ENCODE data around the gene MYO10.

MYO10 gene

DNA sequence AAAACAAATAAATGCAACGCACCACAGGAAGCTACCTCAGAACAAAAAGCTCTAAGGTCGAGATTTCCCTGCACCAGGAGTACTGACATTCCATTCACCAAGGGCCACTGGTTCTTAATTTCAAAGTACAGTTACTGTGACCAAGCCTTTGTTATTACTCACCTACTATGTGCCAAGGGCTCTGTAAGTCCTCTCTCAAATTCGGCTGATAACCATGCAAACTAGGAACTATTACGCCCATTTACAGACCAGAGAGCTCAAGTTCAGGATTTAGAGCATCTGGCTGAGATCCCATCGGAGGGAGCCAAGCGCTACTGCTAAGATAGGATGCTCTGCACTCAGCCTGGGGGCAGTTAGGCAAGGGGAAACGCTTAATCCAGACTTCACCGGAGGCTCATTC lies 5.6 kb downstream of the MYO10 start:
- POLR2A ChIA-PET = no interaction called here
- DNase-seq (ENCODE audit: extremely low spot score) = no peak
- no peak for TF ChIP-seq L3MBTL2 (conservative IDR thresholded peaks at IDR 0.05)
- CTCF ChIA-PET = interaction anchor here (0.5 to 1.2 kb wide), 3 partner anchors 139 to 267 kb away, joined by 3 read pairs; no protein-coding TSS in a partner anchor

DNA sequence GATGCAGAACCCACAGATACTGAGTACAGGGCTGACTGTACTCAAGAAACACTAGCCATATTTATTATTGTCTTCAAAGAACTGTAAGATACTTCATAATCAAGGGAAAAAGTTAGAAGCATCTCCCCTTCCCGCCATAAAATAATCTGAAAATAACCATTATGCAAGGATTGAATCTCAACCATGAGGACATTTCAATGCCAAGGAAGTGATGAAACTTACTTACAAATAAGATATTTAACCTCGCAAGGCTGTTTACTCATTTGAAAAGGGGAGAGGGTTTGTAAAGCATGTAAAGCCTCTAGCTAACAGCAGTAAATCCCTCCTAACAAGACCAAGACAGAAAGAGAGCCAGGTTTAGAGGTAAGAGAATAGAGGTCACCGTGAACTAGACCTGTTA lies 6.3 kb downstream of the MYO10 start:
- TF ChIP-seq FOXK2 (IDR thresholded peaks at IDR 0.05) = no peak
- ChIA-PET POLR2A (no interaction called here), CTCF (interaction anchor here (1.2 kb wide), 1 partner anchor 139 kb away, joined by 3 read pairs; no protein-coding TSS in a partner anchor)
- DNase-seq (ENCODE audit: extremely low spot score) = no peak

- POLR2A ChIA-PET = no interaction called here
- CTCF ChIA-PET = interaction anchor here (3.0 kb wide), 1 partner anchor 260 kb away, joined by 7 read pairs; no protein-coding TSS in a partner anchor
Measured at GRCh38 chr5:16929347-16929746, 6.7 kb downstream of the MYO10 start.

DNA sequence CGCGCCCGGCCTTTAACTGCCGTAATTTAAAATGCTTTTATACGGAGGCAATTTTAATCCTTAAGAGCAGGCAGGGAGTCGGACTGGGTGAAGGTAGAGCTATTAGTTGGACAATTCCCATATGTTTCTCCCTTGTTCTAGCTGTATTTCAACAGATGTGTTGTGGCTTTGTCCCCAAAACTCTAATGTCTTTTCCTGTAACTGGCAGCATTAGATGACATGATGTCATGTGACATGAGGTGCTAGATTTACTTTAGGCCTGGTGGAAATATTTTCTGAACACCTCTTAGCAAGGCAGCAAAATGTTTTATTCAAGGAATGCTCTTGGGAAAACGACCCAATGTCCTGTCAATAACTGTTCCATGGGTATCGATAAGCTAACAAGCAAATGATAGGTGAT lies 8.5 kb downstream of the MYO10 start:
- DNase-seq (ENCODE audit: extremely low spot score) = no peak
- no peak for TF ChIP-seq ARNT (IDR thresholded peaks at IDR 0.05)
- no peak for TF ChIP-seq BHLHE40 (IDR thresholded peaks at IDR 0.05; ENCODE audit: borderline replicate concordance)
- no peak for TF ChIP-seq TARDBP (IDR thresholded peaks at IDR 0.05)
- TF ChIP-seq ZNF384 (IDR thresholded peaks at IDR 0.05) = no peak
- TF ChIP-seq LEF1 (IDR thresholded peaks at IDR 0.05; ENCODE audit: borderline replicate concordance) = no peak
- no peak for TF ChIP-seq FOXK2 (IDR thresholded peaks at IDR 0.05)
- no peak for TF ChIP-seq SP1 (IDR thresholded peaks at IDR 0.05)
- TF ChIP-seq NFRKB (IDR thresholded peaks at IDR 0.05) = no peak
- no peak for TF ChIP-seq PKNOX1 (IDR thresholded peaks at IDR 0.05)
- TF ChIP-seq FOXA1 (IDR thresholded peaks at IDR 0.05) = no peak
- POLR2A ChIA-PET = no interaction called here
- CTCF ChIA-PET = interaction anchor here (0.8 to 3.0 kb wide), 2 partner anchors 25 to 262 kb away, joined by 3 to 7 read pairs; no protein-coding TSS in a partner anchor

More at GRCh38 chr5:16929347-16929746, 6.7 kb downstream of the MYO10 start:
- TF ChIP-seq HDGF (IDR thresholded peaks at IDR 0.05; ENCODE audit: borderline replicate concordance) (no peak), ELF4 (IDR thresholded peaks at IDR 0.05) (no peak), SUZ12 (IDR thresholded peaks at IDR 0.05) (no peak), BHLHE40 (IDR thresholded peaks at IDR 0.05; ENCODE audit: borderline replicate concordance) (no peak), LEF1 (IDR thresholded peaks at IDR 0.05; ENCODE audit: borderline replicate concordance) (no peak), ARNT (IDR thresholded peaks at IDR 0.05) (no peak), ZNF384 (IDR thresholded peaks at IDR 0.05) (no peak), FOXA1 (IDR thresholded peaks at IDR 0.05) (no peak), SP1 (IDR thresholded peaks at IDR 0.05) (no peak), FOXK2 (IDR thresholded peaks at IDR 0.05) (no peak), FOXM1 (IDR thresholded peaks at IDR 0.05; ENCODE audit: borderline replicate concordance) (no peak), TARDBP (IDR thresholded peaks at IDR 0.05) (no peak), NFRKB (IDR thresholded peaks at IDR 0.05) (no peak), CTBP1 (IDR thresholded peaks at IDR 0.05; ENCODE audit: borderline replicate concordance) (no peak), L3MBTL2 (conservative IDR thresholded peaks at IDR 0.05) (no peak)
- DNase-seq (ENCODE audit: extremely low spot score) = no peak

GRCh38 chr5:16926417-16926816 lies 9.7 kb downstream of the MYO10 start:
- CTCF ChIA-PET = interaction anchor here (3.0 kb wide), 1 partner anchor 263 kb away, joined by 7 read pairs; no protein-coding TSS in a partner anchor
- no peak for TF ChIP-seq ZNF384 (IDR thresholded peaks at IDR 0.05)
- TF ChIP-seq PKNOX1 (IDR thresholded peaks at IDR 0.05) = no peak
- TF ChIP-seq TARDBP (IDR thresholded peaks at IDR 0.05) = no peak
- TF ChIP-seq NFRKB (IDR thresholded peaks at IDR 0.05) = no peak
- TF ChIP-seq HDGF (IDR thresholded peaks at IDR 0.05; ENCODE audit: borderline replicate concordance) = no peak
- TF ChIP-seq ARNT (IDR thresholded peaks at IDR 0.05) = no peak
- TF ChIP-seq L3MBTL2 (conservative IDR thresholded peaks at IDR 0.05) = no peak
- no peak for TF ChIP-seq CTBP1 (IDR thresholded peaks at IDR 0.05; ENCODE audit: borderline replicate concordance)
- no peak for TF ChIP-seq FOXM1 (IDR thresholded peaks at IDR 0.05; ENCODE audit: borderline replicate concordance)
- no peak for TF ChIP-seq SP1 (IDR thresholded peaks at IDR 0.05)
- no peak for TF ChIP-seq FOXA1 (IDR thresholded peaks at IDR 0.05)
- TF ChIP-seq LEF1 (IDR thresholded peaks at IDR 0.05; ENCODE audit: borderline replicate concordance) = no peak
- TF ChIP-seq FOXK2 (IDR thresholded peaks at IDR 0.05) = no peak
- no peak for TF ChIP-seq BHLHE40 (IDR thresholded peaks at IDR 0.05; ENCODE audit: borderline replicate concordance)
- no peak for TF ChIP-seq ELF4 (IDR thresholded peaks at IDR 0.05)
- TF ChIP-seq SUZ12 (IDR thresholded peaks at IDR 0.05) = no peak
- POLR2A ChIA-PET = no interaction called here
- DNase-seq (ENCODE audit: extremely low spot score) = no peak

DNA sequence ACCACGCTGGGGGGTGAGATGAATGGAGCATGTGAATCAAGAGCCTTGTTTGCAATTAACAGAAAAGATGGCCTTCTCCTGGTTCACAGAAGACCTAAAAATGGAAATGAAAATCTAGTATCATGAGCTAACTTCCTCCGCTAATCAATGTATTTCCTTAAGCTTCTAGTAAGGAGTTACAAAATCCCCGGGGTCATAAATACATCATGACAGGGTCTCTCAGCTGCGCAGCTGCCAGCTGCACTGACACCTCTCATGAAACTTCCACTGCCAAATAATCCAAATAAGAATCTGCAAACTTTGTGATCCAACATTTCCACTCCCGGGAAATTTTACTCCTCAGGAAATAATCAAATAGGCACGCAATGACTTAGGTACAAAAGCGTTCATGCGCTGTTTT lies 11.9 kb downstream of the MYO10 start:
- POLR2A ChIA-PET = no interaction called here
- CTCF ChIA-PET = interaction anchor here (0.6 kb wide), 1 partner anchor 165 kb away, joined by 5 read pairs; no protein-coding TSS in a partner anchor
- DNase-seq (ENCODE audit: extremely low spot score) = no peak
- TF ChIP-seq ELF4 (IDR thresholded peaks at IDR 0.05) (no peak), FOXA1 (IDR thresholded peaks at IDR 0.05) (no peak), PKNOX1 (IDR thresholded peaks at IDR 0.05) (no peak), L3MBTL2 (conservative IDR thresholded peaks at IDR 0.05) (no peak), ARNT (IDR thresholded peaks at IDR 0.05) (no peak), CTBP1 (IDR thresholded peaks at IDR 0.05; ENCODE audit: borderline replicate concordance) (no peak), HDGF (IDR thresholded peaks at IDR 0.05; ENCODE audit: borderline replicate concordance) (no peak)

GRCh38 chr5:16922430-16922829 lies 13.7 kb downstream of the MYO10 start:
- DNase-seq (ENCODE audit: extremely low spot score) = no peak
- ChIA-PET POLR2A (interaction anchor here (0.7 kb wide), 1 partner anchor 27 kb away, joined by 3 read pairs; no protein-coding TSS in a partner anchor), CTCF (interaction anchor here (1.3 kb wide), 1 partner anchor 10 kb away, joined by 3 read pairs; no protein-coding TSS in a partner anchor)
- TF ChIP-seq PKNOX1 (IDR thresholded peaks at IDR 0.05) (no peak), NFRKB (IDR thresholded peaks at IDR 0.05) (no peak), ARNT (IDR thresholded peaks at IDR 0.05) (no peak), FOXM1 (IDR thresholded peaks at IDR 0.05; ENCODE audit: borderline replicate concordance) (no peak), HDGF (IDR thresholded peaks at IDR 0.05; ENCODE audit: borderline replicate concordance) (no peak)
